ENCODE results near the gene SHOX.
"Not testable (repeated sequence)": the region's sequence is repeated elsewhere in the genome, so short reads cannot be mapped to it uniquely, and the experiment has no call there.

Gene SHOX

GRCh38 chrX:622802-623201 lies 7.8 kb upstream of the SHOX start:
- not testable (repeated sequence) for DNase-seq

- no peak for DNase-seq
These were observed 7.4 kb upstream of the SHOX start for GRCh38 chrX:623268-623598.

- DNase-seq = peak; percentile 63
These were observed 6.8 kb upstream of the SHOX start for GRCh38 chrX:623599-624315.

- no peak for DNase-seq
These were observed 5.4 kb upstream of the SHOX start for GRCh38 chrX:625137-625691.

- DNase-seq = not testable (repeated sequence)
These were observed 4.5 kb upstream of the SHOX start for GRCh38 chrX:626047-626446.

GRCh38 chrX:626745-627509 lies 3.7 kb upstream of the SHOX start:
- no peak for DNase-seq

- DNase-seq = no peak
These were observed 3.0 kb upstream of the SHOX start for GRCh38 chrX:627510-627981.

GRCh38 chrX:627995-628394 lies 2.6 kb upstream of the SHOX start:
- no peak for DNase-seq

GRCh38 chrX:629230-630006 lies 1.2 kb upstream of the SHOX start:
- DNase-seq = no peak

GRCh38 chrX:630007-630611 lies 482 bp upstream of the SHOX start:
- no peak for DNase-seq

GRCh38 chrX:631802-632365 lies 1.3 kb downstream of the SHOX start:
- no peak for DNase-seq

GRCh38 chrX:632366-633042 lies 1.9 kb downstream of the SHOX start:
- no peak for DNase-seq

- no peak for DNase-seq
These were observed 2.7 kb downstream of the SHOX start for GRCh38 chrX:633043-633984.

- no peak for DNase-seq
These were observed 3.7 kb downstream of the SHOX start for GRCh38 chrX:633985-634958.

GRCh38 chrX:635428-636090 lies 5.0 kb downstream of the SHOX start:
- DNase-seq = no peak

GRCh38 chrX:636981-637659 lies 6.5 kb downstream of the SHOX start:
- DNase-seq = no peak

GRCh38 chrX:637660-638481 lies 7.3 kb downstream of the SHOX start:
- DNase-seq = no peak
